ENCODE data around the gene MAPRE3. TPM values are rescaled to one million over a fixed set of nuclear protein-coding genes. Genes with fewer than 3 reads are reported as not detected.
A peak's percentile ranks its signal among the peaks of the same experiment; 100 is the strongest.
"Not testable (repeated sequence)": the region's sequence is repeated elsewhere in the genome, so short reads cannot be mapped to it uniquely, and the experiment has no call there.

MAPRE3 gene
- total RNA-seq, 4 donors from 2014 or later: 8.5 to 18.6 (median 12.4) TPM

- peak overlapping the region; percentile 88 to 98 (median 97) for H3K27ac ChIP-seq
- no peaks in the 10 kb centered on the region for H3K9me3 ChIP-seq
- 27 to 31% methylated on average over 2 to 5 of the region's 5 CpGs for WGBS, 2 donors (ENCODE audit: low coverage in 1 of 2)
- no peak for ATAC-seq
- TF ChIP-seq POLR2AphosphoS5 (IDR thresholded peaks at IDR 0.05) (no peak), POLR2A (IDR thresholded peaks at IDR 0.05) (no peak), EP300 (IDR thresholded peaks at IDR 0.05) (no peak)
- TF ChIP-seq, protein P1, sequence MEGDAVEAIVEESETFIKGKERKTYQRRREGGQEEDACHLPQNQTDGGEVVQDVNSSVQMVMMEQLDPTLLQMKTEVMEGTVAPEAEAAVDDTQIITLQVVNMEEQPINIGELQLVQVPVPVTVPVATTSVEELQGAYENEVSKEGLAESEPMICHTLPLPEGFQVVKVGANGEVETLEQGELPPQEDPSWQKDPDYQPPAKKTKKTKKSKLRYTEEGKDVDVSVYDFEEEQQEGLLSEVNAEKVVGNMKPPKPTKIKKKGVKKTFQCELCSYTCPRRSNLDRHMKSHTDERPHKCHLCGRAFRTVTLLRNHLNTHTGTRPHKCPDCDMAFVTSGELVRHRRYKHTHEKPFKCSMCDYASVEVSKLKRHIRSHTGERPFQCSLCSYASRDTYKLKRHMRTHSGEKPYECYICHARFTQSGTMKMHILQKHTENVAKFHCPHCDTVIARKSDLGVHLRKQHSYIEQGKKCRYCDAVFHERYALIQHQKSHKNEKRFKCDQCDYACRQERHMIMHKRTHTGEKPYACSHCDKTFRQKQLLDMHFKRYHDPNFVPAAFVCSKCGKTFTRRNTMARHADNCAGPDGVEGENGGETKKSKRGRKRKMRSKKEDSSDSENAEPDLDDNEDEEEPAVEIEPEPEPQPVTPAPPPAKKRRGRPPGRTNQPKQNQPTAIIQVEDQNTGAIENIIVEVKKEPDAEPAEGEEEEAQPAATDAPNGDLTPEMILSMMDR (IDR thresholded peaks at IDR 0.05): no peak
- H3K4me3 ChIP-seq: peak overlapping the region in 1 of 2 donors; percentile 82
- H3K4me1 ChIP-seq: peaks cover 5 to 93% (median 40%) of the 10 kb centered on the region in 3 donors
- H3K36me3 ChIP-seq: peaks cover 0 to 24% of the 10 kb centered on the region in 2 donors
- H3K27me3 ChIP-seq: no peaks in the 10 kb centered on the region
Measured at GRCh38 chr2:27072920-27073319, 102.5 kb downstream of the MAPRE3 start.

DNA sequence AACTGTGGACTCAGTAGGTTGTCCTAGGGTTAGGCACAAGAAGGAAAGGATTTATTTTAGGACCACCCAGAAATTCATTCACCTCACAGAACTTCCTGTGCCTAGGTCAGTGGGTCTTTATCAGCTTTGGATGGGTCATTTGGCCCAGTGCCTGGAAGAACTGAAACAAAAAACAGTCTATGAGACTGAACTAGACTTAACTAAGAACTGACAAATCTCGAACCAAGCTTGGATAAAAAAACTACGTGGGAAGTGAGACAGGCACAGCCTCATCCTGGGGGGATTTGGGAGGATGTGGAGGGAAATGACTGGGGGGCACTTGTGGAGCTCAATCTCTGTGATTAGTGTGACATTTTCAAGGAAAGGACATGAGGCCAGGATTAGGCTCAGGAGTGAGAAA is 103.3 kb downstream of the MAPRE3 start:
- H3K27me3 ChIP-seq: no peaks in the 10 kb centered on the region
- H3K4me1 ChIP-seq: peaks cover 5 to 91% (median 43%) of the 10 kb centered on the region in 3 donors
- peak overlapping the region; percentile 39 to 98 (median 96) for H3K27ac ChIP-seq
- 11% methylated on average over 2 of the region's 2 CpGs; no CpG with 5 or more reads in 1 of the 2 donors for WGBS, 2 donors (ENCODE audit: low coverage in 1 of 2)
- H3K4me3 ChIP-seq: no peak overlapping the region
- no peaks in the 10 kb centered on the region for H3K9me3 ChIP-seq
- TF ChIP-seq, protein P1 (IDR thresholded peaks at IDR 0.05): no peak
- H3K36me3 ChIP-seq: peaks cover 0 to 15% of the 10 kb centered on the region in 2 donors
- no peak for ATAC-seq

GRCh38 chr2:27074738-27075565 is 104.5 kb downstream of the MAPRE3 start:
- Histone ChIP-seq H3K9me3 (no peaks in the 10 kb centered on the region), H3K27me3 (no peaks in the 10 kb centered on the region), H3K27ac (peak overlapping the region; percentile 21 to 98 (median 96)), H3K36me3 (peaks cover 0 to 4% of the 10 kb centered on the region in 2 donors), H3K4me3 (no peak overlapping the region), H3K4me1 (peaks cover 3 to 91% (median 33%) of the 10 kb centered on the region in 3 donors)
- no peak for TF ChIP-seq POLR2AphosphoS5 (IDR thresholded peaks at IDR 0.05)
- TF ChIP-seq POLR2A (IDR thresholded peaks at IDR 0.05): no peak
- TF ChIP-seq, protein P1 (IDR thresholded peaks at IDR 0.05): no peak
- no peak for TF ChIP-seq EP300 (IDR thresholded peaks at IDR 0.05)
- no peak for ATAC-seq
- WGBS, 2 donors (ENCODE audit: low coverage in 1 of 2): 29 to 47% methylated on average over 3 to 4 of the region's 4 CpGs

- H3K27me3 ChIP-seq, H3K4me3 ChIP-seq, H3K36me3 ChIP-seq, H3K9me3 ChIP-seq, ATAC-seq: not testable (repeated sequence)
- 17 to 75% methylated on average over 1 to 4 of the region's 6 CpGs for WGBS, 2 donors (ENCODE audit: low coverage in 1 of 2)
- peak overlapping the region in 3 of 4 donors; percentile 96 to 98 (median 97) for H3K27ac ChIP-seq
- H3K4me1 ChIP-seq: peaks cover 0 to 91% (median 33%) of the 10 kb centered on the region in 3 donors
Measured at GRCh38 chr2:27075566-27075871, 105.1 kb downstream of the MAPRE3 start.

GRCh38 chr2:27076323-27076722 is 105.9 kb downstream of the MAPRE3 start:
- 61 to 89% methylated on average over 4 of the region's 4 CpGs for WGBS, 2 donors (ENCODE audit: low coverage in 1 of 2)
- Histone ChIP-seq H3K27me3 (no peaks in the 10 kb centered on the region), H3K4me1 (peaks cover 0 to 93% (median 34%) of the 10 kb centered on the region in 3 donors), H3K27ac (peak overlapping the region in 3 of 4 donors; percentile 96 to 98 (median 97)), H3K36me3 (no peaks in the 10 kb centered on the region), H3K4me3 (no peak overlapping the region), H3K9me3 (no peaks in the 10 kb centered on the region)
- TF ChIP-seq POLR2A (IDR thresholded peaks at IDR 0.05): no peak
- no peak for ATAC-seq

Other genes starting within 250 kb of the MAPRE3 start
- gene SLC35F6, start 206.4 kb upstream of the MAPRE3 start, total RNA-seq: 10 to 100 TPM; 20.2 to 47.3 (median 38.2) TPM
- not detected for gene CENPA, start 184.6 kb upstream of the MAPRE3 start, total RNA-seq
- 1 to 10 TPM in 1 of 4 donors, under 1 TPM in 1, not detected in 2; 0.40 to 2.4 TPM for gene DPYSL5, start 122.5 kb upstream of the MAPRE3 start, total RNA-seq
- 10 to 100 TPM; 16.7 to 39.4 (median 30.3) TPM for gene TMEM214, start 62.3 kb downstream of the MAPRE3 start, total RNA-seq
- gene AGBL5, start 81.0 kb downstream of the MAPRE3 start, total RNA-seq: 10 to 100 TPM; 16.2 to 31.7 (median 23.0) TPM
- 100 to 1,000 TPM; 201 to 353 (median 221) TPM for gene OST4, start 101.0 kb downstream of the MAPRE3 start, total RNA-seq
- 100 to 1,000 TPM in 3 of 4 donors, 10 to 100 TPM in 1; 94.1 to 257 (median 174) TPM for gene EMILIN1, start 108.0 kb downstream of the MAPRE3 start, total RNA-seq
- 1 to 10 TPM; 1.2 to 6.1 (median 1.9) TPM for gene KHK, start 116.1 kb downstream of the MAPRE3 start, total RNA-seq
- 1 to 10 TPM in 1 of 4 donors, not detected in 3; 1.0 TPM for gene CGREF1, start 148.5 kb downstream of the MAPRE3 start, total RNA-seq
- gene ABHD1, start 153.2 kb downstream of the MAPRE3 start, total RNA-seq: 1 to 10 TPM in 1 of 4 donors, not detected in 3; 1.5 TPM
- 10 to 100 TPM; 47.0 to 83.9 (median 50.8) TPM for gene PREB, start 164.0 kb downstream of the MAPRE3 start, total RNA-seq
- gene PRR30, start 168.8 kb downstream of the MAPRE3 start, total RNA-seq: not detected
- gene TCF23, start 178.4 kb downstream of the MAPRE3 start, total RNA-seq: under 1 TPM in 1 of 4 donors, not detected in 3; 0.13 TPM
- gene ATRAID, start 241.4 kb downstream of the MAPRE3 start, total RNA-seq: 100 to 1,000 TPM; 124 to 147 (median 129) TPM
- gene SLC5A6, start 241.6 kb downstream of the MAPRE3 start, total RNA-seq: 10 to 100 TPM in 3 of 4 donors, 1 to 10 TPM in 1; 8.3 to 16.8 (median 13.5) TPM
- gene CAD, start 246.7 kb downstream of the MAPRE3 start, total RNA-seq: 10 to 100 TPM; 12.1 to 23.3 (median 16.3) TPM